GM20000 (cell line): ENCODE results near the gene INTS6L.
A peak's percentile ranks its signal among the peaks of the same experiment; 100 is the strongest.
"Not testable (repeated sequence)": the region's sequence is repeated elsewhere in the genome, so short reads cannot be mapped to it uniquely, and the experiment has no call there.

Experiments used
- DNase-seq: peaks from one replicate; pipeline ENCODE4 v3.0.0; 2012; ENCODE audit warnings: low spot score
- TF ChIP-seq, protein P1 (sequence below): IDR thresholded peaks from 2 replicates; pipeline ENCODE4 v1.5.1; 2012; ENCODE audit warnings: mild to moderate bottlenecking, control low read depth; ENCODE audit errors: extremely low read depth, missing control alignments

The INTS6L gene

DNA sequence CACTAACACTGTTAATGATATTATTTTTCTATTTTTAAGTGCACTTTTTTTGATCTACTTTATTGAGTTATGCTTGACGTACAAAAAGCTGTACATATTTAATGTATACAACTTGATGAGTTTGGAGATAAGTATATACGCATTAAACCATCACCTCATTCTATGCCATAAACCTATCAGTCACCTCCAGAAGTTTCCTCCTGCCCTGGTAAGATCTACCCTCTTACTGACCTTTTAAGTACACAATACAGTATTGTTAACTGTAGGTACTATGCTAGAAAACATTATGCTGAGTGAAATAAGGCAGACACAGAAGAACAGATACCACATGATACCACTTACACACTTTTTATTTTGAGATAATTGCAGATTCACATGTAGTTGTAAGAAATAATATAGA lies 36.9 kb downstream of the INTS6L start:
- TF ChIP-seq, protein P1, sequence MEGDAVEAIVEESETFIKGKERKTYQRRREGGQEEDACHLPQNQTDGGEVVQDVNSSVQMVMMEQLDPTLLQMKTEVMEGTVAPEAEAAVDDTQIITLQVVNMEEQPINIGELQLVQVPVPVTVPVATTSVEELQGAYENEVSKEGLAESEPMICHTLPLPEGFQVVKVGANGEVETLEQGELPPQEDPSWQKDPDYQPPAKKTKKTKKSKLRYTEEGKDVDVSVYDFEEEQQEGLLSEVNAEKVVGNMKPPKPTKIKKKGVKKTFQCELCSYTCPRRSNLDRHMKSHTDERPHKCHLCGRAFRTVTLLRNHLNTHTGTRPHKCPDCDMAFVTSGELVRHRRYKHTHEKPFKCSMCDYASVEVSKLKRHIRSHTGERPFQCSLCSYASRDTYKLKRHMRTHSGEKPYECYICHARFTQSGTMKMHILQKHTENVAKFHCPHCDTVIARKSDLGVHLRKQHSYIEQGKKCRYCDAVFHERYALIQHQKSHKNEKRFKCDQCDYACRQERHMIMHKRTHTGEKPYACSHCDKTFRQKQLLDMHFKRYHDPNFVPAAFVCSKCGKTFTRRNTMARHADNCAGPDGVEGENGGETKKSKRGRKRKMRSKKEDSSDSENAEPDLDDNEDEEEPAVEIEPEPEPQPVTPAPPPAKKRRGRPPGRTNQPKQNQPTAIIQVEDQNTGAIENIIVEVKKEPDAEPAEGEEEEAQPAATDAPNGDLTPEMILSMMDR = no peak
- no peak for DNase-seq

DNA sequence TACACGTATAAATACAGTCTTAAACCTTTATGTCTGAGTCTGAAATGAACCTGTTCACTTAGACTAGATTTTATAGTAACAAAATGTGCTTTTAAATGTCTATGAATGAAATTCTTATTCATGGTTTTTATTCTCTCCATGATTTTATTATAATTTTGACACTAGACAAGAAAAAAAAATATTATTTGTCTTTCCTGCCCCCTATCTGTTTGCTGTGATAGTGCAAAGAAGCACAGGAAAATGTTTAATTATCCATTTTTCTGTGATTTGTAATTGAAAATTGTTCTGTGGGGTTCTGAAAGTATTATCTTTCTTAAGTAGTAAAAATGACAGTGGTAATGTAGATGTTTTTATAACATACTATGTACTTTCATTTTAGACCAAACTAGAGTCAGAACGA lies 52.0 kb downstream of the INTS6L start:
- DNase-seq = no peak

DNA sequence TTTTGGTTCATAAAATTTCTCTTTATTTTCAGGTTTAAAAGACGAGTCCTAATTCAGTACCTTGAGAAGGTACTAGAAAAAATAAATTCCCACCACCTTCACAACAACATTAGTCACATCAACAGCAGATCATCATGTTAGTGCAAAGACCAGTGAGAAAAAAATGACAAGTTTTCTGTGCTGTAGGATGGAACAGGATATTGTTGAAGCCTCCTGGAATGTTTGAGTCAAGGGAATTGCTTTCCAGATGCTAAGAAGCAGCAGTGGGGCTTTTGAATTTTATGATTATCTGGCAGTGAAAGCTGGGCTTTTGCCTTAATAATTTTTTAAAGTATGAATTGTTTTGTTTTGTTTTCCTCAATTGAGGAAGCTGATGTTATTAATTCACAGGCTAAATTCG lies 61.0 kb downstream of the INTS6L start:
- TF ChIP-seq, protein P1 = no peak
- DNase-seq = no peak

More for the DNA sequence above, 52.0 kb downstream of the INTS6L start:
- TF ChIP-seq, protein P1 = no peak

DNA sequence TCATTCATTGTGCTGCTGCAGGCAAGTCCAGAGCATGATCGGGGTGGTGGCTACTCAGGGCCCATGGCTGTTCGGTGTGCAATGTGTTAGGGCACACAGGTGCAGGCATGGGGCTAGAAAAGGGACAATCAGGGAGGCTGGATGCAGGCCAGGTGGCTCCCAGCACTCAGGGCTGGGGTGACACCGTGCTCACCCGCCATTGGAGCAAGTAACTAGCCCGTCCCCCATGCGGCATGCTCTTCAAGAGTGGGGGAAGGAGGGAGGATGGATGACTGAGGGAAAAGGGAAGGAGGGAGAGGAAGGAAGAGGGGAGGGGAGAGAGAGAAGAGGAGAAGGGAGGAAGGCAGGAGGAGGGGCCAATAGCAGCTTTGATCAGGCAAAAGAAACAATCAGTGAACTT lies 64.7 kb downstream of the INTS6L start:
- TF ChIP-seq, protein P1 = no peak
- DNase-seq = no peak

DNA sequence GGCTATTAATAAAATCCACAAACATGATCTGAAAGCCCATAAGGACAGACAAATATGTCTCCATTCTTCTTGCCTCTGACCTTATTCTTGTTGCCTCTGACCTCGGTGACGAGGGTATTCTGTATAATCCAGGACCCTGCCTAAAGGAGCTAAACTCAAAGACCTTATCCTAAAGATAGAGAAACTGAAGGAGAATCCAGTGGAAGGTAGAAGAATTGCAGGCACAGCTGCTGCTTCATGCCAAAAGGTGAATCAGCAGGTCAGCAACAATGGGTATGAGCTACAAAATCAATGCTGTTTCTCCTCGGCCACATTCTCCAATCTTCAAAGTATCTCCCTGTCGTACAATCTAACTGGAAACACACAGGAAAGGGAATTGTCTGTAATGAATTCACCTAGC lies 71.4 kb downstream of the INTS6L start:
- TF ChIP-seq, protein P1 = no peak

DNA sequence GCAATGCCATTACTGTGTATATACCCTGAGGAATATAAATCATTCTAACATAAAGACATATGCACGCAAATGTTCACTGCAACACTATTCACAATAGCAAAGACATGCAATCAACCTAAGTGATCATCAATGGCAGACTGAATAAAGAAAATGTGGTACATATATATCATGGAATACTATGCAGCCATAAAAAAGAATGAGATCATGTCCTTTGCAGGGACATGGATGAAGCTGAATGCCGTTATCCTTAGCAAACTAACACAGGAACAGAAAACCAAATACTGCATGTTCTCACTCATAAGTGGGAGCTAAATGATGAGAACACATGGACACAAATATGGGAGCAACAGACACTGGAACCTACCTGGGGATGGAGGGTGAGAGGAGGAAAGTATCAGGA lies 73.6 kb downstream of the INTS6L start:
- DNase-seq = not testable (repeated sequence)

More for the DNA sequence above, 71.4 kb downstream of the INTS6L start:
- DNase-seq = no peak

DNA sequence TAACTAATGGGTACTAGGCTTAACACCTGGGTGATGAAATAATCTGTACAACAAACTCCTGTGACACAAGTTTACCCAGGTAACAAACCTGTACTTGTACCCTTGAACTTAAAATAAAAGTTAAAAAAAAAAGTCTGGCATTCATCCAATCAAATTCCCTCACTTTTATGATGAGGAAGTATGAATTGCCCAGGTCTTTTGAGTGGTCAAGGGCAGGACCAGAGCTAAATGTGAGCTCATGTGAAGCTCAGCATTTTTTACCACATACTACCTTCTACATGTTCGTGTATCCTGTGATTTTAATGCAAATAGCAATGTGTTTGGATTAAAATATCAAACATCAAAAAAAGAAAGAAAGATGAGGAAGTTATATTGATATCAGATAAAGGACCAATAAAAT lies 74.0 kb downstream of the INTS6L start:
- DNase-seq = not testable (repeated sequence)

DNA sequence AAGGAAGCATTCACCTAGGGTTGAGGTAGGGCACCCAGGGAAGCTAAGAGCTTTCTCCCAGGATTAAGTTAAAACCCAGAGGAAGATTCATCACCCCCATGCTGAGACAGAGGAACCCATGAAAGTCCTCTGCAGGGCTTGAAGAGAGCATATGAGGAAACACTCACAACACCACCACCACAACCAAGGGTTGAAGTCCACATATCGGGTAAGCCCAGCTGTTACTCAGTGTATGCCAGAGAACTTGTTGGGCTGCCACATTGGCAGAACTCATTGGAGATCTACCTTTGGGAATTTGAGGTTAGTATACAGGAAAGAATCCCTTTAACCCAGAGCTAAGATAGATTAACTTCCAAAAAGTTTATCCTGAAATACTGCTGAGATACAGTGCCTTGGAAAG lies 75.1 kb downstream of the INTS6L start:
- no peak for DNase-seq
- TF ChIP-seq, protein P1 = no peak

DNA sequence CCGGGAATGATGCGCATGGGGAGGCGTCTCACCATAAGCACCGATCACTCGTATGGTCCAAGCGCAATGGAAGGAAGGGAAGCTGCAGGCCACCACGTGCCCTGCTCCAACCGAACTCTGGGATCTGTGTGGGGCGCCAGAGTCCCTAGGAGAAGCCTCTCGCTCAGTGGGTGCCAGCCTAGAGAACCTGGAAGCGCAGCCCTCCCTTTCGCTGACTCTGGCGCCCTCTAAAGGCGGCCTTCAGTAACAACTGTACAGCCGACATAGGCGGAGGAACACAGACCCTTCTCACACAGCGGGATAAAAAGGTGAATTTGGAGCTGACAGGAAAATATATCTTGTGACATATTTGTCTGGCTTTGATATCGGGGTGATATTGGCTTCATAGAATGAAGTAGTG lies 76.0 kb downstream of the INTS6L start:
- TF ChIP-seq, protein P1 = peak; percentile 39
- DNase-seq = peak; percentile 28
